Kidney (tissue), 14 donors: ENCODE measurements around the gene WWOX. TPM values are rescaled to one million over a fixed set of nuclear protein-coding genes. Genes with fewer than 3 reads are reported as not detected.

ENCODE experiments used
- DNase-seq, 5 donors: peaks; one replicate each; pipeline ENCODE4 v3.0.0-alpha.2; 2013 to 2020
- FAIRE-seq: peaks from 2 replicates; lab custom pipeline; 2012; peaks lifted over from hg19 to GRCh38; lab: Jason Lieb, UNC
- H3K27ac ChIP-seq, 2 donors: one replicate each; pipeline ENCODE4 v1.7.0; 2013; ENCODE audit warnings: low read depth in 2 of 2, low read length in 2 of 2, inconsistent platforms in 1 of 2
- H3K27me3 ChIP-seq: one replicate; pipeline ENCODE4 v1.7.1; 2013; ENCODE audit warnings: low read length, inconsistent platforms; ENCODE audit not compliant: control insufficient read depth, insufficient read depth
- H3K36me3 ChIP-seq, 3 donors: one replicate each; pipeline versions ENCODE4 v1.7.0 to v1.7.1; 2013; ENCODE audit warnings: low read length in 3 of 3, control low read depth in 1 of 3, inconsistent platforms in 1 of 3; ENCODE audit not compliant: insufficient read depth in 3 of 3, control insufficient read depth in 2 of 3
- H3K4me1 ChIP-seq, 3 donors: one replicate each; pipeline versions ENCODE4 v1.7.0 to v1.7.1; 2013; ENCODE audit warnings: low read length in 3 of 3, inconsistent platforms in 1 of 3, low read depth in 1 of 3; ENCODE audit not compliant: control insufficient read depth in 2 of 3, insufficient read depth in 2 of 3
- H3K4me3 ChIP-seq, 3 donors: one replicate each; pipeline versions ENCODE4 v1.7.0 to v1.8.1; 2013; ENCODE audit warnings: low read length in 3 of 3, control low read depth in 1 of 3, inconsistent platforms in 1 of 3
- H3K9ac ChIP-seq, 3 donors: one replicate each; pipeline versions ENCODE4 v1.7.0 to v1.7.1; 2013; ENCODE audit warnings: low read length in 3 of 3, control low read depth in 1 of 3, inconsistent platforms in 1 of 3
- H3K9me3 ChIP-seq, 3 donors: one replicate each; pipeline versions ENCODE4 v1.7.0 to v1.7.1; 2013; ENCODE audit warnings: low read length in 3 of 3, control low read depth in 1 of 3, inconsistent platforms in 1 of 3; ENCODE audit not compliant: control insufficient read depth in 2 of 3, insufficient read depth in 1 of 3
- intact Hi-C: fragments of 100-400 bp; cut with DNase I; formaldehyde crosslinking; loops from one replicate; pipeline ENCODE4 v1.11.1; 2022
- polyA plus RNA-seq: library from polyadenylated mRNA; stranded (reverse); fragments of 350-450 nt; fragmentation: Illumina TruSeq; extraction: RNeasy Lipid Tissue Mini Kit (QIAGEN cat#74804); gene quantifications from one replicate; pipeline ENCODE4 v1.2.3, GENCODE V29; 2014; ENCODE audit warnings: low read depth, low replicate concordance; ENCODE audit not compliant: insufficient read depth
- total RNA-seq: library from RNA; stranded (reverse); fragmentation: NEBNext Ultra II Directional; extraction: Animal tissue kit (Norgen Biotek cat#: 25700); gene quantifications from one replicate; pipeline ENCODE4 v1.2.1, GENCODE V29; 2021
- TF ChIP-seq, protein P1 (sequence below): IDR thresholded peaks from 3 replicates; pipeline ENCODE4 v1.5.1; 2012; ENCODE audit warnings: mild to moderate bottlenecking, moderate library complexity, borderline replicate concordance; ENCODE audit not compliant: insufficient read depth; ENCODE audit errors: extremely low read depth
- donor health status: control.
- donor health status: control.
- donor health status: control.
- donor health status: control.
- donor health status: control.
- donor health status: DM: yes; HTN: yes; CAD: no.
- donor health status: Normal renal cell carcinoma (clear cell type).

Gene WWOX
- total and polyA plus RNA-seq, 2 donors from 2014 or later, result 22.5 to 30.3 TPM

DNA sequence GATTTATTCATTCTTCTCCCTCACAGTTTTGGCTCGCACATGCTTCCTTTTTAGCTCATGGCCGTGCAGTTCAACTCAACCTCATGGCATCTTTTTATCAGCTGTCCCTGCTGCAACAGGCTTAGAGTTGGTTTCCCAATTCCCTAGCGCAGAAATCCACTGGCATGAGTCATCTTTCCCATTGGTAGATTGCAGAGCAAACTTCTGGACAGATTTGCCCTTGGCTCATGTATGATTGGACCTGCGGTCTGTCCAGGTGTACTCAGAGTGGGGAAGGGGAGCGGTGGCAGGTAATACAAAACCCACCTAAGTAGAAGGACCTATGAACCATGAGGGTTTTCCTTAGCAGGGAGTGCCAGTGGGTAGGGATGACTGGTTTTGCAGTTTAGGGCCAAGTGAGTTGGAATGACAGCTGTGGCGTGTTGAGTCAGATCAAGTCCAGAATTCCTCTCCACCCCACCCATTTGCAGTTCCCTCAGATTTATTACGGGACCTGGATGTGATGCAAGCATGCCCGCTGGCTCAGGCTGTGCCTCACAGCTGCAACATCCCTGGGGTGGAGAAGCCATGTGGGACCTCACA, 584.7 kb downstream of the WWOX start:
- Histone ChIP-seq H3K4me3 (no peak overlapping the region), H3K4me1 (no peaks in the 10 kb centered on the region), H3K27ac (no peak overlapping the region), H3K36me3 (no peaks in the 10 kb centered on the region), H3K27me3 (no peaks in the 10 kb centered on the region), H3K9me3 (no peaks in the 10 kb centered on the region), H3K9ac (no peak overlapping the region)
- TF ChIP-seq, protein P1, sequence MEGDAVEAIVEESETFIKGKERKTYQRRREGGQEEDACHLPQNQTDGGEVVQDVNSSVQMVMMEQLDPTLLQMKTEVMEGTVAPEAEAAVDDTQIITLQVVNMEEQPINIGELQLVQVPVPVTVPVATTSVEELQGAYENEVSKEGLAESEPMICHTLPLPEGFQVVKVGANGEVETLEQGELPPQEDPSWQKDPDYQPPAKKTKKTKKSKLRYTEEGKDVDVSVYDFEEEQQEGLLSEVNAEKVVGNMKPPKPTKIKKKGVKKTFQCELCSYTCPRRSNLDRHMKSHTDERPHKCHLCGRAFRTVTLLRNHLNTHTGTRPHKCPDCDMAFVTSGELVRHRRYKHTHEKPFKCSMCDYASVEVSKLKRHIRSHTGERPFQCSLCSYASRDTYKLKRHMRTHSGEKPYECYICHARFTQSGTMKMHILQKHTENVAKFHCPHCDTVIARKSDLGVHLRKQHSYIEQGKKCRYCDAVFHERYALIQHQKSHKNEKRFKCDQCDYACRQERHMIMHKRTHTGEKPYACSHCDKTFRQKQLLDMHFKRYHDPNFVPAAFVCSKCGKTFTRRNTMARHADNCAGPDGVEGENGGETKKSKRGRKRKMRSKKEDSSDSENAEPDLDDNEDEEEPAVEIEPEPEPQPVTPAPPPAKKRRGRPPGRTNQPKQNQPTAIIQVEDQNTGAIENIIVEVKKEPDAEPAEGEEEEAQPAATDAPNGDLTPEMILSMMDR, result no peak
- FAIRE-seq (no peak), DNase-seq (no peak)
- intact Hi-C loops, result no loop called here

DNA sequence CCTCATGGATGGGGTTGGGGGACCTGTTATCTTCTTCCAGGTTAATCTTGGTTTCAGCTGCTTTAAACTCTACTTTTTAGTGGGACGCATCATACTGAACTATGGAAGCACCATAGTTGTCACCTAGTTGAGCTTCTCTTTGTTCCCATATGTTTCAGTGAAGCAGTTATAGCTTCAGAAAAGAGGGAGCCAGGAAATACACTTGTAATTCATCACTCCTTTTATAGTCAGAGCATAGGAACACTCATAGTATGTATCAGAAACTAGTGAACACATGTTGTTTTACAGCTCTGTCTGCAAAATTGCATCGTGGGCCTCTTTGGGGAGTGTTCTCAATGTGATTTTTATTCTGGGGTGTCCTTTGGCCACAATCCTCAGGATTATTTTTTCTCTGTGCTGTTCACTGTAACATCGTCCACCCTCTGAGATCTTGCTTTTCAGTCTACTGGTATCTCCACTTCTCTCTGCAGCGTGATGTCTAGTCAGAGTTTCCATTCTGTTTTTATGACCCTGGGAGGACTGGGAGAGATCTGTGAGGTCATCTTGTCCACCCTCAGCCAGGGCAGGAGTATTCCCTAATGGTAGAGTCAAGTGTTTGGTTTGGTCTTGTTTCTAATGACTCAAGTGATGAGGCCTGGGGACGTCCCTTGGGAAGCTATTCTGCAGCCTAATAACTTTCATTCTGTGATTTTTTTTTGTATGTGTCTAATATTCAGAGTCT, 585.4 kb downstream of the WWOX start:
- Histone ChIP-seq H3K36me3 (no peaks in the 10 kb centered on the region), H3K27ac (no peak overlapping the region), H3K27me3 (no peaks in the 10 kb centered on the region), H3K4me3 (no peak overlapping the region), H3K4me1 (no peaks in the 10 kb centered on the region), H3K9ac (no peak overlapping the region), H3K9me3 (no peaks in the 10 kb centered on the region)
- TF ChIP-seq, protein P1, result no peak
- intact Hi-C loops, result no loop called here
- FAIRE-seq, result no peak
- DNase-seq, result no peak

DNA sequence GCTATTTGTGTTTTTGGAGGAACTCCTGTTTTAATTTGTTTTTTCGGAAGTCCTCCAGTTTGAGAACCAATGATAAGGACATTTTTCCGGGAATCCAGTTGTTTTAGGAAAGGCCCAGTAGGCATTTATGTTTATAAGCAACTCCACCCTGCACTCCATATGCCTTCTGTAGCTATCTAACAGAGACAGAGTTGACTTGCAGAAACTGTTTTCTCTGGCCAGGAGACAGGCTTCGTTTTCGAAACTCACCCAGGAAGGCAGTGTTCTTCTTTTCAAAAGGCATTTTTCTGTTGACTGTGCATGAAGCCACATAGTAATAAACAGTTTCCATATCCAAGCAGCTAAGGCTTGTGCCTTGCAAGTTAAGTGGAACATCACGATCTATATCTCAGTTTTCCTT, 587.1 kb downstream of the WWOX start:
- intact Hi-C loops, result no loop called here
- Histone ChIP-seq H3K4me3 (no peak overlapping the region), H3K4me1 (no peaks in the 10 kb centered on the region), H3K27ac (no peak overlapping the region), H3K9ac (no peak overlapping the region), H3K9me3 (no peaks in the 10 kb centered on the region), H3K27me3 (no peaks in the 10 kb centered on the region), H3K36me3 (no peaks in the 10 kb centered on the region)
- FAIRE-seq (no peak), DNase-seq (no peak)
- TF ChIP-seq, protein P1, result no peak
